Skin of body (tissue), 2 donors: Measurements from ENCODE around the gene DIS3L2. TPM values are rescaled to one million over a fixed set of nuclear protein-coding genes. Genes with fewer than 3 reads are reported as not detected.
"Not testable (repeated sequence)": the region's sequence is repeated elsewhere in the genome, so short reads cannot be mapped to it uniquely, and the experiment has no call there.

Experiments
- DNase-seq: peaks from one replicate; lab custom pipeline; 2025; lab: John Stamatoyannopoulos, UW
- total RNA-seq: library from RNA; depleted of rRNA; stranded (reverse); fragments of >200 nt; gene quantifications from one replicate; pipeline ENCODE4 v1.2.3, GENCODE V29; 2014

The DIS3L2 gene
- total RNA-seq, 1 donor from 2014 or later: 31.8 TPM

DNA sequence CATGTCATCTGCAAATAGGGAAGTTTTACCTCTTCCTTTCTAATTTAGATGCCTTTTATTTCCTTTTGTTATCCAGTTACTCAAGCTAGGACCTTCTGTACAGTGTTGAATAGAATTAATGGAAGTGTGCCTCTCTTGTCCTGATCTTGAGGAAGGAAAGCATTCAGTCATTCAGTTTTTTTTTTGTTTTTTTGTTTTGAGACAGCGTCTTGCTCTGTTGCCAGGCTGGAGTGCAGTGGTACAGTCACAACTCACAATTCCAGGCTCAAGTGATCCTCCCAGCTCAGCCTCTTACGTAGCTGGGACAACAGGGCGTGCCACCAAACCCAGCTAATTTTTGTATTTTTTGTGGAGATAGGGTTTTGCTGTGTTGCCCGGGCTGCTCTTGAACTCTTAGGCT, 213.1 kb downstream of the DIS3L2 start:
- DNase-seq: no peak

DNA sequence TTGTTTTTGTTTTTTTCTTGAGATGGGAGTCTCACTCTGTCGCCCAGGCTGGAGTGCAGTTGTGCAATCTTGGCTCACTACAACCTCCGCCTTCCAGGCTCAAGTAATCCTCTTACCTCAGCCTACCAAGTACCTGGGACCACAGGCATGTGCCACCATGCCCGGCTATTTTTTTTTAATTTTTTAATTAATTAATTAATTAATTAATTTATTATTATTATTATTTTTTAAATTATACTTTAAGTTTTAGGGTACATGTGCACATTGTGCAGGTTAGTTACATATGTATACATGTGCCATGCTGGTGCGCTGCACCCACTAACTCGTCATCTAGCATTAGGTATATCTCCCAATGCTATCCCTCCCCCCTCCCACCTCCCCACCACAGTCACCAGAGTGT, 215.1 kb downstream of the DIS3L2 start:
- not testable (repeated sequence) for DNase-seq

DNA sequence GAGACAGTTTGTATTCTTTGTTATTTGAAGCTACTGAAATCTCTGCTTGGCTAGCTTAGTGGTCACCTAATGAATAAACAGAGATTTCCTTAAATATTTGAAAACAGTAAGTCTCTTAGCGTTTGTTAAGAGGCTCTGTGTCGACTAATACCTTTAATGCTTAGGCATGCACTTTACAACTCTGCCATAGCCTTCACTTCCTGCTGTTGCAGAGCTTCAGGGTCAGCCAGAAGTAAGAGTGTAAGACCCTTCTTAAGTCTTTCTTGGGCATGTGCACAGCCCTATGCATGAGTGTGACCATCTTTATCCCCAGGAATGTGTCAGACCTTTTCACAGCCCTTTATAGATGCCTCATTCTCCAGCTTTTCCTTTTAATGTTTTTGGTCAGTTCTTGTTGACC, 221.8 kb downstream of the DIS3L2 start:
- DNase-seq: no peak

DNA sequence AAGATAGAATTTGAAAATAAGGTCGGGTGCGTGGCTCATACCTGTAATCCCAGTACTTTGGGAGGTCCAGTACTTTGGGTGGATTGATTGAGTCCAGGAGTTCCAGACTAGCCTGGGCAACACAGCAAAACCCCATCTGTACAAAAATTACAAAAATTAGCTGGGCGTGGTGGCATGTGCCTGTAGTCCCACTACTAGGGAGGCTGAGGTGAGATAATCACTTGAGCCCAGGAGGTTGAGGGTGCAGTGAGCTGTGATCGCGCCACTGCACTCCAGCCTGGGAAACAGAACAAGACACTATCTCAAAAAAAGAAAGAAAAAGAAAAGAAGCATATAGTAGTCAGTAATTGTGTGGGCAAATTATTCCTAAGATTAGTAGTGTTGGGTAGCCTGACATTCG, 222.8 kb downstream of the DIS3L2 start:
- DNase-seq: no peak

DNA sequence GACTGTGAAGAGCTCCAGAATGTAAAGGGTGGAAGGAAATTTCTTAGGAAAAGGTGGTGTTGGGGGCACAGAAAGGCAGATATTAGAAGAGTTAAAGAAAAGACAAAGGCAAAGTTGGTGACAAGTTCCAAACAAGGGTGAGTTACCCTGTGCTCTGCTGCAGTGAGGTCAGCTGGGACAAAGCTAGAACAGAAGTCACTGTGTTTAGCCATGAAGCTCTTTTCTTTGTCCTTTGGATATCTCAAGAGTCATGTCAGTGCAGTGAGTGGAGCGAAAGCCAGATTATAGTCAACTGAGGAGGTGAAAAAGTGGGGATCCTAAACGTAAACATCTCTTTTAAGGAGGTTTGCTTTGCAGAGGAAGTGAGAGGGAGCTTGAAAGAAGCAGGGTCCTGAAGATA, 229.3 kb downstream of the DIS3L2 start:
- no peak for DNase-seq

DNA sequence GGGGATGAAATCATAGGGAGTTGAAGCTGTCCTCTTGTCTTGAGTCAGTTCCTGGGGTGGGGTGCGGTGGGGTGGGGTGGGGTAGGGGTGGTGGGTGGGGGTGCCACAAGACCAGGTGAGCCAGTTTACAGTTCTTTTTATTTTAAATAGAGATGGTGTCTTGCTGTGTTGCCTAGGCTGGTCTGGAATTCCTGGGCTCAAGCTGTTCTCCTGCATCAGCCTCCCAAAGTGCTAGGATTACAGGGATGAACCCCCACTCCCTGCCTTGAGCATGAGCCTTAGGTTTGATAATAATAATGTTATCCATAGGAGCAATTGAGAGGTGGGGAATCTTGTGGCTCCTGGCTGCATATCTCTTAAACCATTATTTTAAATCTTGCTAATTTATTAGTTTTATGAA, 234.0 kb downstream of the DIS3L2 start:
- DNase-seq: no peak

DNA sequence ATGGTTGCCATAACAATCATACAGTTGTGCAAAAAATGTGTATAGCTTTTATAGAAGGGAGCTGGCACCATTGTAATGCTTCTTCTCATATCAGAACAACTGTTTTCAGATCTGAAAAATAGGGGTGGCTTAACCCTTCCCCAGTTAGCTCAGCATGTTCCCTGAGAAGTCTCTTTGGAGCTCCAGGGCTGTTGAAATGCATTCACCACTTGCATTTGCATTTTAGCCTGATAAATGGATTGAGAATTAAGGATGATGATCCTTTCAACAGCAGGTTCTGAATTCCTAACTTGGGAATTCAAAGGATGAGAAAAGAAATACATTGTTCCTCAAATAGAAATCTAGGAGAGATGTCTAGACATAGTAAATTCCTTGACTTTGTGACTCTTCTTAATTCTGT, 235.3 kb downstream of the DIS3L2 start:
- no peak for DNase-seq

DNA sequence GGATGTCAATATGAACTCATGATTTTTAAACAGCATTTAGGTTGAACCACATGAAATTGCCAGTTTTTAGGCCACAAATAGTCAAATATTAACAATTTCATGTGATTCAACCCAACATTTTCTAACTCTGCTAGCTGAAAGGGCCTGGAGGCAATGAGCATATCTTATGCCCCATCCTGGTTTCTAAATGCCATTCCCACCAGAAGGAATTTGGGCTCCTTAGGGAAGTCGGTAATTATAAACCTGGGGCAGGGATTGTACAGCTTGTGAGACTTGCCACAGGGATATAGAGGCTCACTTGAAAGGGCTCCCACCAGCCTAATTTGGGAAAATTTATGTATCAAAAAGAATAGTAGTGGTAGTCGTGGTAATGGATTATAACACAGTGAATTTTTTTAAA, 238.7 kb downstream of the DIS3L2 start:
- no peak for DNase-seq

DNA sequence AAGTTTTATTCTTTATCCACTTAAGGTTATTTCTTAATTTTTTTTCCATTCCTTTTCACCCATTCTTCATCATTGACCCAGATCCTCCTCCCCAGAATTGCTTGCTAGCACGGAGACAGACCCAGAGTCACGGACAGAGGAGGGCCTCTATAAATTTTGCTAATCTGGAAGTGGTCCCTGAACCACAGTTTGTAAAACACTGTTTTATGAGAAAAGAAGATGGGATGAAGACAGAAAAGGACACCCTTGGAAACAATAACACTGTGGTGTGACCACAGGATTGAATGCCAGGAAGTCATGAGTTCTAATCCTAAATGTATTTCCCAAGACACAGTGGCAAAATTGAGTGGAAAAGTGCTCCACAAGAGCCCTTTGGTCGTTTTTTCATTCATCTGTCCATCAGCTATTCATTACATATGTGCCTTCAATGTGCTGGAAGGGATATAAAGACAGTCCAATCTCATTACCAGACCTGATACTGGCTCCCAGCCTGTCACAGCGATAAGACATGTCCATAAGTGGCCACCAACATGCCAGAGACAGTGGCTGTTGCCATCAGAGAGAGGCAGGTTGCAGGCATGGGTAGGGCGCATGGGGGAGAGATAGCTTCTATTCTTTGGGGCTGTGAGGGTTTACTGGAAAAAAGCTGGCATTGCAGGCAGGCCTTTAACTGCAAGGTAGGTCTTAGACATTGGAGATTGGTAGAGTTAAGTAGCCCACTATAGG, 241.8 kb downstream of the DIS3L2 start:
- no peak for DNase-seq

DNA sequence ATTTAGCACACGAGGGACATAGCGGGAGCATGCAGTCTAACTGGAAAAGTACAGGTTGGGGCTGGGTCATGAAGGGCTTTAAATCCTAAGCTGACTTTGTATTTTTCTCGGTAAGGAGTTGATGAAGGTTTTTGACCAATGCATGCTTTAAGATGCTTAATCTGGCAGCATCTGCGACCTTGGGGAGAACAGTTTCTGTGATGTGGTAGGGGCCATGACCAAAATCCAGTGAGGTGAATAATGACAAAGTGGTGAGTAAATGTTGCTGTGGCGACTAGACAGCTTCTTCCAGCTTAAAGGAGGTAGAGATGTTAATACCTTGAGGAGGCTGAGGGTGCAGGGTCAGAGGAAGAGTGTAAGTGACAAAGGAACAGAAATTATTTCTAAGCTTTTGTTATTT, 242.4 kb downstream of the DIS3L2 start:
- no peak for DNase-seq

DNA sequence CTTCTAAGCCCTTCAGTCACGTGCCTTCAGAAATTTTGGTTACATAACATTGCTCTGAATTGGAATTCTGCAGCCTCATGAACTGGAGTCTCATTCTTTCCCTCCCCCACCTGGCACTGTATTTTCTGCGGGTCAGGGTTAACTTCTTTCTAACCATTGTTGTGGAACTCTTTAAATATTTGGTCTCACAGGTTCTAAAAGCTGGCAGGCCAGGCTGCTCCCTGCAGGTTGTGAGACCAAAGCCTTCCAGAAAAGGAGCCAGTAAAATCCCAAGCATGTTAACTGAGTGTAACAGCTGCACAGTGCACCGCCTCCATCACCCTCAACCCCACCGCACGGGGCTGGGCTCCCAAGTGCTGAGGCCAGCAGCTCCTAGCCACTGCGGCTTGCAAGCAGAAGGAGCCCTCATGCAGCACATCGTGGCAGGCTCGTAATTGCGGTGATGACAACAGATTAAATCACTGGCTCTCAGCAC, 243.0 kb downstream of the DIS3L2 start:
- DNase-seq: no peak

DNA sequence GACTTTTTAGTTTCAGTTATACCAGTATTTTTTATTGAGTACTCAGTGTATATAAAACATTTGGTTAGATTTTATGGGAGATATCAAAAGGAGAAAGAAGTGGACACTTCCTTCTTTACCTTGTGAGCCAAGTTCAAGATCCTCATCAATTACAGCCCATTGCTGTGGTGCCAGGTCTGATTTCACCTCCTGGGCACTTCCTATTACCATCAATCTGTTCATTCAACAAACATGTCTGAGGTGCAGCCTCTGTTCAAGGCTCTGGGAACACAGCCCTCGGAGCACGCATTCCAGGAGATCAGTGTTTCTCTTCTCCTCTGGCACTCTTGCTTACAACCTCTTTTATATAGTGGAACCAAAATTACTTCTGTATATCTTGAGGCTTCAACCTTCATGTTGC, 245.7 kb downstream of the DIS3L2 start:
- DNase-seq: no peak

DNA sequence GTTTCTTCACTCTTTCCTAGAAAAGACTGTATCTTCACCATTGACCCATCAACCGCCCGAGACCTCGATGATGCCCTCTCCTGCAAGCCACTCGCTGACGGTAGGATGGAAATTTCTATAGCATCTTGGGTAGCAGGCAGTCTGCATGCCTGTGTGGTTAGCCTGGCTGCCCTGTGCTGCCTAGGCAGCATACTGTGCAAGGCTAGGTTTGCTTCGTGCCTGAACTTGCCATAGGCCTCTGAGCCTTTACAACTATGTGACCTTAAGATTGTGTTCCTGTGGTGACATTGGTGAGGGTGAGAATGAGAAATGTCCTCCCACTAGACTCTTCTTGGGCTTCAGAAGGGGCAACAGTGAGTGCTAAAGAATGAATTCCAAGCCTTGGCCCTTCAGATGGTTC, 248.8 kb downstream of the DIS3L2 start:
- DNase-seq: no peak

DNA sequence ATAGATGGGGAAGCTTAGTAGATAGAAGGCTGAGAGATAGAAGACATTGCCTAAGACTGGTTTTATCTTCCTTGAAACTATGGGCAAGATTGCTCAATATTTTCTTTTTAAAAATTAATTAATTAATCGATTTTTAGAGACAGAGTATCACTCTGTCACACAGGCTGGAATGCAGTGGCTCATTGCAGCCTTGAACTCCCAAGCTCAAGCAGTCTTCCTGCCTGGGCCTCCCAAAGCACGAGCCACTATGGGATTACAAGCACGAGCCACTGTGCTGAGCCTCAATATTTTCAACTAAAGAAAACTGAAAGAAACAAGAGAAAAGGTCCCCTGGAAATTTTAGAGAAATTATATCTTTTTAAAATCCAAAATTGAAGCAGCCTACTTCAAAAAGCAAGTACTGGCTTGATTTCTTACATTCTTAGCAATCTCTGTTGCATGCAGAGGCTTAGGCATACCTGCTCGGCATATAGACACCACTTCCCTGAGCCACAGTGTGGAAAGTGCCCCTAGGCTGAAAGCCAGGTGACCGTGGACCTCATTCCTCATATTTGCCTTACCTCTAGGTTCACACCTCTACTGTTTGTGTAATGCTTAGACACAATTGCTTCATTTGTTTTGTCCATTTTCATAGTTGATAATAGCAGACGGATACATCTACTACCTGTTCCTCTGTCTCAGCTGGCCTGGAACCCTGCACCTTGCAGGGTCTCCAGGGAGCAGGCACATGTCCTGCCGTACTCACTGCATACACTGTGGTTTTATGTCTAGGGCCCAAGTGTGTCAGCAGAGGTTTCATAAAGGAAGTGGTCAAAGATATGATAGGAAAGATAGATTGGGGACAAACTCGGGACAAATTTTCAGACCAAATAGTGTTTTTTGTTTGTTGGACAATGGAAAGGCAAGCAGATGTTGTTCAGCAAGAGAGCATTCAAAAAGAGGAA, 250.5 kb downstream of the DIS3L2 start:
- DNase-seq: no peak

DNA sequence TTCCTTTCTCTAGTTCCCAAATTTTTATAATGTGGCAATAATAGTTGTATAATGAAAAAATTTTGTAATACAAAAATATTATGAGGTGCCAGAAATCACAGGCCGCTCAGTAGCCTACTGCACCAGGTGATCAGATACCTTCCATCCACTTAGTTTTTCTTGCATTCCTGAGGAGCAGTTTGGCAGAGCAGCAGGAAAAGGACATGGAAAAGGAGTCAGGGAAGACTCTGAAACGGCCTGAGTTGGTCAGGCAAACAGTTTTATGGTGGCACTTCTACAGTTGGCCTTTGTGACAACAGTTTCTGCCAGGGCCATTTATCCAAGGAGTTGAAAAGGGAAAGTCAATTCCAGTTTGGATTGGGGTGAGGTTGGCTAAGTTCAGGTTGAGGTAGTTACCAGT, 251.7 kb downstream of the DIS3L2 start:
- no peak for DNase-seq

DNA sequence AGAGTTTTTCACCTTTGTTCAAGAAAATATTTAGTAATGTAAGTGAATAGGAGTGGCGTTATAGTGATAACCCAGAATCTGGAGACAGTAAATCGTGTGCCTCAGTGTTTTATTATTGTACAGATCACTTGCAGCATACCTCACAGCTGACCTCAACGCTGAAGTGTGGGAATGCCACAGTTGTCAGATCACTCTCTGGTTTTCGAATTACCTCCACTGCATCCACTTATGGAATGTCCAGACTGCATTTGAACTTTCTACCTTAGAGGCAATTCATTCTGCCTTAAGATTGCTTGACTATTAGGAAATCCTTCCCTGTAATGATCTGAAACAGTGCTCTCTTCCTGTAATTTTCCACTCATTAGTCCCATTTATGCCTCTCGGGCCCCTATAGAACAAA, 252.5 kb downstream of the DIS3L2 start:
- no peak for DNase-seq

DNA sequence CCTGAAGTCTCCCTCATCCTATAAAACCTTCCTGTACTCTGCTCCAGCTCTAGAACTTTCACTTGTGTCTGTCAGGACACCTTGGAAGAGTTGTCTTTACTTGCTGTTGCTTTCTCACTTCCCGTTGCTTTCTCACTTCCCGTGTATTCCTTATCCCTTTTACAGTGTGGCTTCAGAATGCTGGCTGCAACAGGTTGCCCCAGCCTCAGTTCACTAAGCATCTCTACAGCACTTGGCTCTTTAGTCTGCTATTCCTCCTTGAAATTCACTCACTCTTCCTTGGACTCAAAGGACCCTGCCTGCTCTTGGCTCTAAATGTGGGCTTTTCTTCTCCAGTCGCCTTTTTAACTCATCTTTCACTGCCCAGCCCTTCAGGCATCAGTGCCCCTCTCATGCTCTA, 254.5 kb downstream of the DIS3L2 start:
- no peak for DNase-seq

DNA sequence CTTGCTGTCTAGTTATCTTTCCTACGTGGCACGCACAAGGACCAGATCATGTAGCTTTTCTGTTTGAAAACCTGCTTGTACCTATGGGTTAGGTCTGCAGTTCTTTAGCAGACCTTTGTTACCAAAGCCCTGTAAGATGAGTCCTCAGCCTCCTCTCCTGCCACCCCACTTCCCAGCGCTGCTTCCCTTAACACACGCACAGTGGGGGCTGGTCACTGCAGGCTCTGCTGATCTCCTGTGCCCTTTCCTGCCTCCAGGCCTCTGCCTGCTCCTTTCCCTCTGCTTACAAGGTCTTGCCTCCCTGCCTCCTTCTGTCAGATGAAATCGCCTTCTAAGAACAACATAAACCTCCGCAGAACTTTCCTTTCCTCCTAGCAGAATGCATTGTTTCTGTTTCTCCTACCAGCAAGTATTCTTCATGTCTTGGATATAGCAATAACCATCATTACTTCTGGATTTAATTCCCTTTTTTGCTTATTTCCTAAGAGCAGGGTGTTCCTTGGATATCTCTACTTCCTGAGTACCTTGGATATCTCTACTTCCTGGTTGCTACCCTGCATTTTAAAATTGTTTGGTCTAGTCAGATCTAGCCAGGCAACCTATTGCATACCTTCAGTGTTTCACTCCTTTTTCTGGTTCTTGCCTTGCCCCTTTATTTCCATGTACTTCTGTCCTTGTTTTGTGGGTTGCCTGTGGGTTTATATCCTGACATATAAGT, 257.4 kb downstream of the DIS3L2 start:
- DNase-seq: no peak

DNA sequence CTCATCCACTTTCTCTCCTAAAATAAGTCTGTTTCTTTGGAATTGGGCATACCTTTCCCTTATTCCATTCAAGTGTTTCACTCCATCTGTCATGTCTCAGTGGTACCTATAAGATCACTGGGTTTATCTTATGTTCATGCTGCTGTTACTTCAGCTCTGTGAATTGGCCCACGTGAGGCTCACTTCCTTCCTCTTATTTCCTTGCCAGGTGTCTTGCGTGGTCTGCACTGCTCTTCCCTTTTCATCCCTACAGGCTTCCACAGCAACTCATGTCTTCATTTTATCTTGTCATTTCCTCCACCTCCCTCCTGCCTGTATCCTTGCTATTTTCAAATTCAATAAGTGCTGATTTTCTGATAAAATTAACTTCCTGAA, 258.0 kb downstream of the DIS3L2 start:
- no peak for DNase-seq

DNA sequence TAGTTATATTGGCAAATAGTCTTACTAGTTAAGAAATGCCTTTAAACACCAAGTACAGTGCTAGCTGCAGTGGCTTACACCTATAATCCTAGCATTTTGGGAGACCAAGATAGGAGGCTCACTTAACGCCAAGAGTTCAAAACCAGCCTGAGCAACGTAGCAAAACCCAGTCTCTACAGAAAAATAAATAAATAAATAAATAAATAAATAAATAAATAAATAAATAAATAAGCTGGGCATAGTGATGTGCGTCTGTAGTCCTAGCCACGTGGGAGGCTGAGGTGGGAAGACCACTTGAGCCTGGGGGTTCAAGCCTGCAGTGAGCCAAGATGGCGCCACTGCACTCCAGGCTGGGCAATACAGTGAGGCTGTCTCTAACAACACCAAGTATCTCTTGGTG, 258.4 kb downstream of the DIS3L2 start:
- DNase-seq: no peak

DNA sequence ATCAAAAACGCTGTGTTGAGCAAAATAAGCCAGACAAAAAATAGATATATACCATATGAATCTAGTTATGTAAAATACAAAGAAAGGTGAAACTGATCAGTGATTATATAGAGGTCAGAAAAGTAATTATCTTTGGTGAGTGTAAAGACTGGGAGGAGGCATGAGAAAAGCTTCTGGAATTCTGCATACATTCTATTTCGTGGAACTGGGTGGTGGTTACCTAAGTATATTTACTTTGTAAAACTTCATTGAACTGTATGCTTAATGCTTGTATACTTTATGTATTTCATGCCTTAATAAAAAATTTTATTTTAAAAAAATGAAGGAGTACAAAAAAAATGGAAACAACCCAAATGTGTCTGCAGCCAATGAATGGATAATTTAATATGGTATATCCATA, 263.9 kb downstream of the DIS3L2 start:
- no peak for DNase-seq

DNA sequence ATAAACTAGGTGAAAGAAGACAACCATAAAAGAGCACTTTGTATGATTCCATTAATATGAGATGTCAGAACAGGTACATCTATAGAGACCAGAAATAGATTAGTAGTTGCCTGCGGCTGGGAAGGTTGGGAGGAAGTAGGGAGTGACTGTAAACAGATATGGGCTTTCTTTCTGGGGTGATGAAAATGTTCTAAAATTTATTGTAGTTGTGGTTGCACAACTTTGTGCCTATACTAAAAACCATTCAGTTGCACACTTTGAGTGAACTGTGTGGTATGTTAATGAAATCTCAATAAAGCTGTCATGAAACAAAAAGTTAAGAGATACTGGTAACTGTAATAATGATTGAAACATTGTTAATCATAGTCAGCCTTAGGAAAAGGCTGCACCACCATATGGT, 264.4 kb downstream of the DIS3L2 start:
- DNase-seq: no peak
